ENCODE data around the gene CIB4.

Gene CIB4

GRCh38 chr2:26588576-26588975 lies 52.6 kb downstream of the CIB4 start:
- no peak overlapping the region for H3K4me3 Mint-ChIP-seq
- no peak for TF ChIP-seq CTCF (IDR thresholded peaks at IDR 0.05; ENCODE audit: unreplicated experiment in 3 of 3)
- H3K27ac Mint-ChIP-seq, result no peak overlapping the region
- H3K36me3 Mint-ChIP-seq (ENCODE audit: low read depth), result no peaks in the 10 kb centered on the region
- H3K4me1 Mint-ChIP-seq, result no peaks in the 10 kb centered on the region
- no peaks in the 10 kb centered on the region for H3K9me3 Mint-ChIP-seq
- H3K27me3 Mint-ChIP-seq (ENCODE audit: low read depth), result peaks cover 38% of the 10 kb centered on the region

- H3K4me1 Mint-ChIP-seq, result no peaks in the 10 kb centered on the region
- no peak overlapping the region for H3K4me3 Mint-ChIP-seq
- peaks cover 38% of the 10 kb centered on the region for H3K27me3 Mint-ChIP-seq (ENCODE audit: low read depth)
- no peak overlapping the region for H3K27ac Mint-ChIP-seq
- H3K9me3 Mint-ChIP-seq, result no peaks in the 10 kb centered on the region
- no peak for TF ChIP-seq CTCF (IDR thresholded peaks at IDR 0.05; ENCODE audit: unreplicated experiment in 3 of 3)
- H3K36me3 Mint-ChIP-seq (ENCODE audit: low read depth), result no peaks in the 10 kb centered on the region
These were observed 53.2 kb downstream of the CIB4 start for GRCh38 chr2:26587994-26588393.

- Mint-ChIP-seq H3K4me1 (no peaks in the 10 kb centered on the region), H3K27ac (no peak overlapping the region), H3K4me3 (no peak overlapping the region), H3K27me3 (ENCODE audit: low read depth) (peaks cover 37% of the 10 kb centered on the region), H3K36me3 (ENCODE audit: low read depth) (no peaks in the 10 kb centered on the region), H3K9me3 (no peaks in the 10 kb centered on the region)
- no peak for TF ChIP-seq CTCF (IDR thresholded peaks at IDR 0.05; ENCODE audit: unreplicated experiment in 3 of 3)
These were observed 55.2 kb downstream of the CIB4 start for GRCh38 chr2:26585966-26586365.

- Mint-ChIP-seq H3K27me3 (ENCODE audit: low read depth) (peaks cover 35% of the 10 kb centered on the region), H3K27ac (no peak overlapping the region), H3K4me1 (no peaks in the 10 kb centered on the region), H3K4me3 (no peak overlapping the region), H3K36me3 (ENCODE audit: low read depth) (no peaks in the 10 kb centered on the region), H3K9me3 (no peaks in the 10 kb centered on the region)
- no peak for TF ChIP-seq CTCF (IDR thresholded peaks at IDR 0.05; ENCODE audit: unreplicated experiment in 3 of 3)
These were observed 56.1 kb downstream of the CIB4 start for GRCh38 chr2:26585100-26585499.

- Mint-ChIP-seq H3K4me3 (no peak overlapping the region), H3K9me3 (no peaks in the 10 kb centered on the region), H3K36me3 (ENCODE audit: low read depth) (no peaks in the 10 kb centered on the region), H3K4me1 (no peaks in the 10 kb centered on the region), H3K27me3 (ENCODE audit: low read depth) (peaks cover 36% of the 10 kb centered on the region), H3K27ac (no peak overlapping the region)
- TF ChIP-seq CTCF (IDR thresholded peaks at IDR 0.05; ENCODE audit: unreplicated experiment in 3 of 3), result no peak
These were observed 56.5 kb downstream of the CIB4 start for GRCh38 chr2:26584656-26585055.

GRCh38 chr2:26584191-26584590 lies 57.0 kb downstream of the CIB4 start:
- Mint-ChIP-seq H3K36me3 (ENCODE audit: low read depth) (no peaks in the 10 kb centered on the region), H3K4me3 (no peak overlapping the region), H3K27me3 (ENCODE audit: low read depth) (peaks cover 37% of the 10 kb centered on the region), H3K4me1 (no peaks in the 10 kb centered on the region), H3K27ac (no peak overlapping the region), H3K9me3 (no peaks in the 10 kb centered on the region)
- no peak for TF ChIP-seq CTCF (IDR thresholded peaks at IDR 0.05; ENCODE audit: unreplicated experiment in 3 of 3)
